K562 (cell line): ENCODE measurements around the gene SRP9.

Experiments
- CTCF ChIP-seq, 3 experiments: IDR thresholded peaks in 2 of 3; conservative IDR thresholded peaks in 1 of 3; 2 replicates each; pipeline ENCODE4 v1.5.1; 2011 to 2012; ENCODE audit warnings: low read length in 3 of 3, mild to moderate bottlenecking in 3 of 3, control low read depth in 2 of 3, improper control_type of control experiment in 1 of 3, inconsistent platforms in 1 of 3, low read depth in 1 of 3, mixed read lengths in 1 of 3, moderate library complexity in 1 of 3; ENCODE audit not compliant: insufficient read depth in 2 of 3
- POLR2AphosphoS5 ChIP-seq: IDR thresholded peaks from 2 replicates; pipeline ENCODE4 v1.6.1; 2011; ENCODE audit warnings: mild to moderate bottlenecking, low read depth, low read length, moderate library complexity; ENCODE audit not compliant: control insufficient read depth, insufficient read depth
- TCF3 ChIP-seq: sonication (generic); formaldehyde crosslinking; IDR thresholded peaks from 2 replicates; pipeline ENCODE4 v1.4.0; 2020; ENCODE audit warnings: mild to moderate bottlenecking, missing genetic modification reagents
- ZFP1 ChIP-seq: fragments of 450-650 bp; formaldehyde crosslinking; IDR thresholded peaks from 2 replicates; pipeline ENCODE4 v1.4.0; 2020; ENCODE audit warnings: mild to moderate bottlenecking, mixed read lengths

- TF ChIP-seq POLR2AphosphoS5 = no peak
- no peak for TF ChIP-seq CTCF (IDR thresholded peaks at IDR 0.05 in 2 of 3, conservative IDR thresholded peaks at IDR 0.05 in 1 of 3; ENCODE audit: insufficient read depth in 2 of 3, low read depth in 1 of 3, low read length in 3 of 3)
- TF ChIP-seq TCF3 (CRISPR knock-in tag) = no peak
- no peak for TF ChIP-seq ZFP1 (CRISPR knock-in tag)
These were observed 21.8 kb upstream of the SRP9 start for GRCh38 chr1:225755671-225756319.
